Measurements from ENCODE around the gene IFT122.

IFT122 gene

GRCh38 chr3:129563332-129563731, 123.3 kb downstream of the IFT122 start:
- no peak for DNase-seq

GRCh38 chr3:129563850-129564535, 124.0 kb downstream of the IFT122 start:
- DNase-seq: no peak

- DNase-seq: no peak
These were observed 125.1 kb downstream of the IFT122 start for GRCh38 chr3:129564981-129565644.

- DNase-seq: no peak
These were observed 125.9 kb downstream of the IFT122 start for GRCh38 chr3:129565902-129566301.

- no peak for DNase-seq
These were observed 127.2 kb downstream of the IFT122 start for GRCh38 chr3:129567176-129567705.

GRCh38 chr3:129567939-129568338, 127.9 kb downstream of the IFT122 start:
- no peak for DNase-seq

- no peak for DNase-seq
These were observed 129.8 kb downstream of the IFT122 start for GRCh38 chr3:129569856-129570255.
